H1 (cell line): ENCODE results near the gene WDR64.

ENCODE experiments used
- CTCF ChIP-seq, 3 experiments: IDR thresholded peaks; 1 replicate in 2 of 3; 2 replicates in 1 of 3; pipeline versions ENCODE4 v1.5.1 to v1.6.1; 2011; ENCODE audit warnings: low read length in 3 of 3, mild to moderate bottlenecking in 3 of 3, inconsistent platforms in 2 of 3, low read depth in 1 of 3, moderate library complexity in 1 of 3; ENCODE audit not compliant: insufficient read depth in 1 of 3; ENCODE audit errors: control extremely low read depth in 1 of 3
- EP300 ChIP-seq, 2 experiments: IDR thresholded peaks; 1 replicate in 1 of 2; 2 replicates in 1 of 2; pipeline ENCODE4 v1.6.1; 2011 to 2012; ENCODE audit warnings: low read depth in 2 of 2, low read length in 2 of 2, mild to moderate bottlenecking in 2 of 2, borderline replicate concordance in 1 of 2, inconsistent platforms in 1 of 2, moderate library complexity in 1 of 2
- KDM1A ChIP-seq: fragments of 200-600, 300-600 bp; sonication (generic); IDR thresholded peaks from 2 replicates; pipeline ENCODE4 v1.7.1; 2016; ENCODE audit warnings: mild to moderate bottlenecking, low read length, borderline replicate concordance
- SIN3A ChIP-seq, 2 experiments: IDR thresholded peaks in 1 of 2; conservative IDR thresholded peaks in 1 of 2; 2 replicates each; pipeline ENCODE4 v1.6.1; 2011 to 2012; ENCODE audit warnings: low read length in 2 of 2, improper control_type of control experiment in 1 of 2, low read depth in 1 of 2, mild to moderate bottlenecking in 1 of 2
- TEAD4 ChIP-seq: IDR thresholded peaks from 2 replicates; pipeline ENCODE4 v1.6.1; 2012; ENCODE audit warnings: low read depth, low read length, inconsistent platforms, mixed read lengths

GRCh38 chr1:241721011-241721410 is 68.9 kb downstream of the WDR64 start:
- no peak for TF ChIP-seq TEAD4
- TF ChIP-seq SIN3A (conservative IDR thresholded peaks at IDR 0.05 in 1 of 2, IDR thresholded peaks at IDR 0.05 in 1 of 2; ENCODE audit: low read depth in 1 of 2, low read length in 2 of 2) = no peak
- TF ChIP-seq CTCF (IDR thresholded peaks at IDR 0.05; ENCODE audit: control extremely low read depth in 1 of 3, insufficient read depth in 1 of 3, low read depth in 1 of 3, low read length in 3 of 3) = no peak
- no peak for TF ChIP-seq EP300 (IDR thresholded peaks at IDR 0.05; ENCODE audit: borderline replicate concordance in 1 of 2, low read depth in 2 of 2, low read length in 2 of 2)
- no peak for TF ChIP-seq KDM1A
